Activated T-helper 1 cell treated with anti-CD3 and anti-CD28 coated beads, Interleukin-12 subunit alpha, Interleukin-12 subunit beta, Interleukin-2, Interleukin-4 antibody, amounts not matched to agents 30 ng/mL and 10 ng/mL and 1 ng/mL, durations not matched to agents 14 hours and 24 hours and 36 hours (primary cell): Measurements from ENCODE around the gene TBX20. TPM values are rescaled to one million over a fixed set of nuclear protein-coding genes. Genes with fewer than 3 reads are reported as not detected.
"Not testable (repeated sequence)": the region's sequence is repeated elsewhere in the genome, so short reads cannot be mapped to it uniquely, and the experiment has no call there.

Experiments used
- DNase-seq: peaks from one replicate; pipeline ENCODE4 v3.0.0; 2021; ENCODE audit warnings: low spot score
- H3K27ac Mint-ChIP-seq: one replicate; pipeline ENCODE4 v1.8.0; 2021; ENCODE audit warnings: mild to moderate bottlenecking, mixed read lengths
- H3K27me3 Mint-ChIP-seq: one replicate; pipeline ENCODE4 v1.8.0; 2022; ENCODE audit warnings: mild to moderate bottlenecking, moderate library complexity, mixed read lengths; ENCODE audit not compliant: insufficient read depth
- H3K36me3 Mint-ChIP-seq: one replicate; pipeline ENCODE4 v1.8.0; 2021; ENCODE audit warnings: low read depth, mixed read lengths
- H3K4me1 Mint-ChIP-seq: one replicate; pipeline ENCODE4 v1.8.0; 2021; ENCODE audit warnings: low read depth, mixed read lengths
- H3K4me3 Mint-ChIP-seq: one replicate; pipeline ENCODE4 v1.8.0; 2021; ENCODE audit warnings: mild to moderate bottlenecking, moderate library complexity, mixed read lengths
- H3K9me3 Mint-ChIP-seq: one replicate; pipeline ENCODE4 v1.8.0; 2021; ENCODE audit warnings: mixed read lengths
- intact Hi-C: fragments of 100-400 bp; cut with micrococcal nuclease; formaldehyde crosslinking; loops from one replicate; pipeline ENCODE4 v1.15.1; 2024
- total RNA-seq: library from RNA; stranded (reverse); gene quantifications from 2 replicates; pipeline ENCODE4 v1.2.3, GENCODE V29; 2022

Gene TBX20
- total RNA-seq, 1 donor from 2014 or later = 0.23 TPM

GRCh38 chr7:35251606-35252310, 2.1 kb downstream of the TBX20 start:
- H3K4me1 Mint-ChIP-seq = peaks cover 23% of the 10 kb centered on the region
- intact Hi-C loops = no loop called here
- H3K36me3 Mint-ChIP-seq = no peaks in the 10 kb centered on the region
- no peak for DNase-seq
- no peaks in the 10 kb centered on the region for H3K9me3 Mint-ChIP-seq
- H3K4me3 Mint-ChIP-seq = no peak overlapping the region
- no peak overlapping the region for H3K27ac Mint-ChIP-seq
- peaks cover 82% of the 10 kb centered on the region for H3K27me3 Mint-ChIP-seq

- no peaks in the 10 kb centered on the region for H3K36me3 Mint-ChIP-seq
Measured at GRCh38 chr7:35250941-35251340, 3.0 kb downstream of the TBX20 start.

GRCh38 chr7:35250452-35250851, 3.4 kb downstream of the TBX20 start:
- H3K4me1 Mint-ChIP-seq = peaks cover 23% of the 10 kb centered on the region
- no peak overlapping the region for H3K27ac Mint-ChIP-seq
- no peak overlapping the region for H3K4me3 Mint-ChIP-seq
- H3K9me3 Mint-ChIP-seq = no peaks in the 10 kb centered on the region
- peaks cover 69% of the 10 kb centered on the region for H3K27me3 Mint-ChIP-seq
- H3K36me3 Mint-ChIP-seq = no peaks in the 10 kb centered on the region
- intact Hi-C loops = no loop called here
- no peak for DNase-seq

More at GRCh38 chr7:35250941-35251340, 3.0 kb downstream of the TBX20 start:
- intact Hi-C loops = no loop called here
- Mint-ChIP-seq H3K9me3 (no peaks in the 10 kb centered on the region), H3K27me3 (peaks cover 74% of the 10 kb centered on the region), H3K4me1 (peaks cover 23% of the 10 kb centered on the region), H3K4me3 (no peak overlapping the region), H3K27ac (no peak overlapping the region)
- no peak for DNase-seq

GRCh38 chr7:35249537-35249907, 4.4 kb downstream of the TBX20 start:
- DNase-seq = no peak
- intact Hi-C loops = no loop called here
- H3K27ac Mint-ChIP-seq = no peak overlapping the region
- peaks cover 23% of the 10 kb centered on the region for H3K4me1 Mint-ChIP-seq
- peaks cover 61% of the 10 kb centered on the region for H3K27me3 Mint-ChIP-seq
- H3K9me3 Mint-ChIP-seq = no peaks in the 10 kb centered on the region
- H3K36me3 Mint-ChIP-seq = no peaks in the 10 kb centered on the region
- no peak overlapping the region for H3K4me3 Mint-ChIP-seq

GRCh38 chr7:35248576-35249536, 5.0 kb downstream of the TBX20 start:
- Mint-ChIP-seq H3K27ac (no peak overlapping the region), H3K27me3 (peaks cover 59% of the 10 kb centered on the region), H3K4me1 (peaks cover 23% of the 10 kb centered on the region), H3K36me3 (no peaks in the 10 kb centered on the region), H3K9me3 (no peaks in the 10 kb centered on the region), H3K4me3 (no peak overlapping the region)
- intact Hi-C loops = no loop called here
- DNase-seq = no peak

GRCh38 chr7:35246819-35247218, 7.1 kb downstream of the TBX20 start:
- intact Hi-C loops = no loop called here
- Mint-ChIP-seq H3K27ac (no peak overlapping the region), H3K27me3 (peaks cover 50% of the 10 kb centered on the region), H3K9me3 (no peaks in the 10 kb centered on the region), H3K4me1 (peaks cover 9% of the 10 kb centered on the region), H3K36me3 (no peaks in the 10 kb centered on the region), H3K4me3 (no peak overlapping the region)
- no peak for DNase-seq

GRCh38 chr7:35241884-35242283, 12.0 kb downstream of the TBX20 start:
- Mint-ChIP-seq H3K27me3 (peaks cover 12% of the 10 kb centered on the region), H3K36me3 (no peaks in the 10 kb centered on the region), H3K4me1 (no peaks in the 10 kb centered on the region), H3K9me3 (no peaks in the 10 kb centered on the region), H3K4me3 (no peak overlapping the region), H3K27ac (no peak overlapping the region)
- intact Hi-C loops = no loop called here
- no peak for DNase-seq

- no peaks in the 10 kb centered on the region for H3K4me1 Mint-ChIP-seq
- DNase-seq = no peak
Measured at GRCh38 chr7:35241436-35241835, 12.5 kb downstream of the TBX20 start.

GRCh38 chr7:35241008-35241407, 12.9 kb downstream of the TBX20 start:
- H3K4me3 Mint-ChIP-seq, DNase-seq, intact Hi-C loops, H3K36me3 Mint-ChIP-seq, H3K4me1 Mint-ChIP-seq, H3K9me3 Mint-ChIP-seq, H3K27ac Mint-ChIP-seq: not testable (repeated sequence)
- H3K27me3 Mint-ChIP-seq = peaks cover 11% of the 10 kb centered on the region

More at GRCh38 chr7:35241436-35241835, 12.5 kb downstream of the TBX20 start:
- no peaks in the 10 kb centered on the region for H3K36me3 Mint-ChIP-seq
- no peak overlapping the region for H3K4me3 Mint-ChIP-seq
- H3K27me3 Mint-ChIP-seq = peaks cover 11% of the 10 kb centered on the region
- H3K27ac Mint-ChIP-seq = no peak overlapping the region
- intact Hi-C loops = no loop called here
- H3K9me3 Mint-ChIP-seq = no peaks in the 10 kb centered on the region

- H3K27me3 Mint-ChIP-seq, intact Hi-C loops, H3K27ac Mint-ChIP-seq, H3K4me3 Mint-ChIP-seq, DNase-seq, H3K9me3 Mint-ChIP-seq, H3K4me1 Mint-ChIP-seq, H3K36me3 Mint-ChIP-seq: not testable (repeated sequence)
Measured at GRCh38 chr7:35238456-35238855, 15.4 kb downstream of the TBX20 start.

- no peak for DNase-seq
- Mint-ChIP-seq H3K4me3 (no peak overlapping the region), H3K27me3 (peaks cover 5% of the 10 kb centered on the region), H3K36me3 (no peaks in the 10 kb centered on the region), H3K9me3 (no peaks in the 10 kb centered on the region), H3K27ac (no peak overlapping the region), H3K4me1 (no peaks in the 10 kb centered on the region)
- intact Hi-C loops = no loop called here
Measured at GRCh38 chr7:35232994-35233393, 20.9 kb downstream of the TBX20 start.

- H3K4me1 Mint-ChIP-seq, H3K27ac Mint-ChIP-seq, H3K9me3 Mint-ChIP-seq, DNase-seq, intact Hi-C loops, H3K36me3 Mint-ChIP-seq, H3K27me3 Mint-ChIP-seq, H3K4me3 Mint-ChIP-seq: not testable (repeated sequence)
Measured at GRCh38 chr7:35231221-35231620, 22.7 kb downstream of the TBX20 start.

GRCh38 chr7:35229116-35229780, 24.7 kb downstream of the TBX20 start:
- H3K4me3 Mint-ChIP-seq, H3K4me1 Mint-ChIP-seq, H3K36me3 Mint-ChIP-seq, H3K9me3 Mint-ChIP-seq, H3K27me3 Mint-ChIP-seq, H3K27ac Mint-ChIP-seq, DNase-seq, intact Hi-C loops: not testable (repeated sequence)
